Measurements from ENCODE around the gene GORASP2. TPM values are rescaled to one million over a fixed set of nuclear protein-coding genes. Genes with fewer than 3 reads are reported as not detected.
"Not testable (repeated sequence)": the region's sequence is repeated elsewhere in the genome, so short reads cannot be mapped to it uniquely, and the experiment has no call there.

The GORASP2 gene
- total and polyA plus RNA-seq, 2 donors (not counting 1 experiment from before 2014, with no cell fraction given) = 28.2 to 228 TPM

DNA sequence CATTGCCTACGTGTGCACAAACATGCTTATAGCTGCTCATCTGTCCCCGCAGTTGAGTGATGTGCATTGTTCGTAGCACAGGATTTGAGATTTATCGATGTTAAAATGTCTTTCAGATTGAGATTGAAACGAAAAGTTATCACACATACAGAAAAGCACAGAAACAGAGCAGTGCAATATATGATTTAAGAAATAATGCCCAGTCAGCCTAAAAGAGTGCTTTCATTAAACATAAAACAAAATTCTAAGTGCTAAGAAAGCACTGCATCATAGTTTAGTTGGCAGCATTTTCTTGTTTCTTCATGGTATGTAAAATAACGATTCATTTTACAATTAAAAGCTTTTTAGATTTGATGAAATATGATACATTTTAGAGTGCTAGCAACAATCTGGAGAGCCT lies 31.9 kb upstream of the GORASP2 start:
- Histone ChIP-seq H3K4me1 (ENCODE audit: control insufficient read depth, extremely low read depth, insufficient read depth, low read length) (no peaks in the 10 kb centered on the region), H3K27me3 (ENCODE audit: control insufficient read depth, insufficient read depth, low read length) (no peaks in the 10 kb centered on the region), H3K9ac (ENCODE audit: insufficient read depth, low read length) (no peak overlapping the region)

DNA sequence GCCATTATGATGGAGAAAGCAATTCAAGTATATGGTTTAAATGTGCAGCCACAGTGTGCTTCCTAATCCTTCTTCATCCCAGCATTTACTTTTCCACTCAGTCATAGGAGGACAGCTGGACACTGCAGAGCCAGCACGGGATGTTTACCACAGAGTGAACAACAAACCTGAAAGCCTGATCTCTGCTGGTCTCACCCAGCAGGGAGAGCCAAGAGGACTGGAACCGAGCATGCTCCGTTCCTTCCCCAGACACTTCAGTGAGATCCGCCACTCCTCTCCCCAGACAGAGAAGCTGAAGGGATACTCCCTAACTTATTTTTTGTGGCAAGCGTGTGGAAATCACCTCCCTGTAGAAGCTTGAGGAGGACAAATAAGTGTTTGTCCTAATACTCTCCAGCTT lies 23.2 kb upstream of the GORASP2 start:
- DNase-seq (ENCODE audit: low read depth in 2 of 2) = no peak

More for the DNA sequence above, 31.9 kb upstream of the GORASP2 start:
- H3K4me2 ChIP-seq (ENCODE audit: extremely low read depth, insufficient read depth, low read length) = no peak overlapping the region
- no peaks in the 10 kb centered on the region for H3K36me3 ChIP-seq (ENCODE audit: control insufficient read depth, insufficient read depth, low read length)
- no peak overlapping the region for H3K27ac ChIP-seq (ENCODE audit: insufficient read depth, low read length)
- H4K20me1 ChIP-seq (ENCODE audit: control insufficient read depth, extremely low read depth, insufficient read depth, low read length) = no peaks in the 10 kb centered on the region
- TF ChIP-seq CTCF (conservative IDR thresholded peaks at IDR 0.05 in 1 of 2, IDR thresholded peaks at IDR 0.05 in 1 of 2; ENCODE audit: low read depth in 1 of 2, low read length in 2 of 2) (no peak), EZH2 (IDR thresholded peaks at IDR 0.05; ENCODE audit: low read length, missing control alignments) (no peak)
- H3K79me2 ChIP-seq (ENCODE audit: control insufficient read depth, insufficient read depth, low read length) = no peaks in the 10 kb centered on the region
- no peaks in the 10 kb centered on the region for H3K9me3 ChIP-seq (ENCODE audit: control insufficient read depth, insufficient read depth, low read depth, low read length)
- H3K4me3 ChIP-seq (replicated peaks in 1 of 4; ENCODE audit: control extremely low read depth in 1 of 4, insufficient read depth in 1 of 4, low read depth in 3 of 4, low read length in 4 of 4) = no peak overlapping the region
- H2AFZ ChIP-seq (ENCODE audit: low read length) = no peak overlapping the region
- DNase-seq (ENCODE audit: low read depth in 2 of 2) = no peak

GRCh38 chr2:170911314-170911889 lies 17.7 kb upstream of the GORASP2 start:
- H2AFZ ChIP-seq (ENCODE audit: low read length) = no peak overlapping the region

More for the DNA sequence above, 23.2 kb upstream of the GORASP2 start:
- Histone ChIP-seq H3K4me1 (ENCODE audit: control insufficient read depth, extremely low read depth, insufficient read depth, low read length) (no peaks in the 10 kb centered on the region), H3K27me3 (ENCODE audit: control insufficient read depth, insufficient read depth, low read length) (peaks cover 3% of the 10 kb centered on the region), H3K79me2 (ENCODE audit: control insufficient read depth, insufficient read depth, low read length) (no peaks in the 10 kb centered on the region), H3K4me2 (ENCODE audit: extremely low read depth, insufficient read depth, low read length) (no peak overlapping the region), H2AFZ (ENCODE audit: low read length) (no peak overlapping the region), H3K9me3 (ENCODE audit: control insufficient read depth, insufficient read depth, low read depth, low read length) (no peaks in the 10 kb centered on the region), H3K4me3 (replicated peaks in 1 of 4; ENCODE audit: control extremely low read depth in 1 of 4, insufficient read depth in 1 of 4, low read depth in 3 of 4, low read length in 4 of 4) (no peak overlapping the region), H4K20me1 (ENCODE audit: control insufficient read depth, extremely low read depth, insufficient read depth, low read length) (no peaks in the 10 kb centered on the region), H3K36me3 (ENCODE audit: control insufficient read depth, insufficient read depth, low read length) (no peaks in the 10 kb centered on the region), H3K27ac (ENCODE audit: insufficient read depth, low read length) (no peak overlapping the region), H3K9ac (ENCODE audit: insufficient read depth, low read length) (no peak overlapping the region)
- TF ChIP-seq EZH2 (IDR thresholded peaks at IDR 0.05; ENCODE audit: low read length, missing control alignments) (no peak), CTCF (conservative IDR thresholded peaks at IDR 0.05 in 1 of 2, IDR thresholded peaks at IDR 0.05 in 1 of 2; ENCODE audit: low read depth in 1 of 2, low read length in 2 of 2) (no peak)

GRCh38 chr2:170914994-170915666 lies 13.9 kb upstream of the GORASP2 start:
- H3K9ac ChIP-seq (ENCODE audit: insufficient read depth, low read length); H3K4me3 ChIP-seq (replicated peaks in 1 of 4; ENCODE audit: control extremely low read depth in 1 of 4, insufficient read depth in 1 of 4, low read depth in 3 of 4, low read length in 4 of 4); H2AFZ ChIP-seq (ENCODE audit: low read length); DNase-seq (ENCODE audit: low read depth in 2 of 2); H3K27me3 ChIP-seq (ENCODE audit: control insufficient read depth, insufficient read depth, low read length); H3K36me3 ChIP-seq (ENCODE audit: control insufficient read depth, insufficient read depth, low read length); H3K4me2 ChIP-seq (ENCODE audit: extremely low read depth, insufficient read depth, low read length); H3K27ac ChIP-seq (ENCODE audit: insufficient read depth, low read length); H3K9me3 ChIP-seq (ENCODE audit: control insufficient read depth, insufficient read depth, low read depth, low read length); H3K4me1 ChIP-seq (ENCODE audit: control insufficient read depth, extremely low read depth, insufficient read depth, low read length); H3K79me2 ChIP-seq (ENCODE audit: control insufficient read depth, insufficient read depth, low read length); H4K20me1 ChIP-seq (ENCODE audit: control insufficient read depth, extremely low read depth, insufficient read depth, low read length): not testable (repeated sequence)

More at GRCh38 chr2:170911314-170911889, 17.7 kb upstream of the GORASP2 start:
- H3K4me1 ChIP-seq (ENCODE audit: control insufficient read depth, extremely low read depth, insufficient read depth, low read length) = no peaks in the 10 kb centered on the region
- H3K4me3 ChIP-seq (replicated peaks in 1 of 4; ENCODE audit: control extremely low read depth in 1 of 4, insufficient read depth in 1 of 4, low read depth in 3 of 4, low read length in 4 of 4) = no peak overlapping the region
- no peak overlapping the region for H3K9ac ChIP-seq (ENCODE audit: insufficient read depth, low read length)
- H3K36me3 ChIP-seq (ENCODE audit: control insufficient read depth, insufficient read depth, low read length) = no peaks in the 10 kb centered on the region
- DNase-seq (ENCODE audit: low read depth in 2 of 2) = no peak
- no peaks in the 10 kb centered on the region for H3K9me3 ChIP-seq (ENCODE audit: control insufficient read depth, insufficient read depth, low read depth, low read length)
- no peak overlapping the region for H3K27ac ChIP-seq (ENCODE audit: insufficient read depth, low read length)
- no peaks in the 10 kb centered on the region for H3K79me2 ChIP-seq (ENCODE audit: control insufficient read depth, insufficient read depth, low read length)
- H4K20me1 ChIP-seq (ENCODE audit: control insufficient read depth, extremely low read depth, insufficient read depth, low read length) = no peaks in the 10 kb centered on the region
- TF ChIP-seq CTCF (conservative IDR thresholded peaks at IDR 0.05 in 1 of 2, IDR thresholded peaks at IDR 0.05 in 1 of 2; ENCODE audit: low read depth in 1 of 2, low read length in 2 of 2) = no peak
- no peak for TF ChIP-seq EZH2 (IDR thresholded peaks at IDR 0.05; ENCODE audit: low read length, missing control alignments)
- H3K4me2 ChIP-seq (ENCODE audit: extremely low read depth, insufficient read depth, low read length) = no peak overlapping the region
- H3K27me3 ChIP-seq (ENCODE audit: control insufficient read depth, insufficient read depth, low read length) = no peaks in the 10 kb centered on the region
